HepG2 (cell line): ENCODE measurements around the gene PTGES. TPM values are rescaled to one million over a fixed set of nuclear protein-coding genes. Genes with fewer than 3 reads are reported as not detected.

Experiments used
- polyA plus RNA-seq, 8 experiments: library from polyadenylated mRNA; depleted of rRNA in 3 of 8; stranded (reverse) in 7 of 8; unstranded in 1 of 8; fragments of >200 nt; fragmentation: Illumina TruSeq in 4 of 8; extraction: Trizol in 4 of 8; gene quantifications; 2 replicates each; pipeline versions ENCODE4 v1.2.1 to v1.2.3, GENCODE V29; 2011 to 2016; ENCODE audit warnings: low read depth in 4 of 8, missing spikeins in 1 of 8, mixed read lengths in 1 of 8; ENCODE audit not compliant: insufficient read depth in 1 of 8
- total RNA-seq, 5 experiments: library from RNA; depleted of rRNA; stranded (reverse); fragments of >200 nt; fragmentation: Illumina TruSeq; extraction: Trizol; gene quantifications; 2 replicates each; pipeline ENCODE4 v1.2.3, GENCODE V29; 2016; ENCODE audit warnings: low read depth in 1 of 5
- TF ChIP-seq, protein P1 (sequence below), 2 experiments: fragments of 450-650 bp in 1 of 2; sonication (generic) in 1 of 2; formaldehyde crosslinking in 1 of 2; IDR thresholded peaks; 2 replicates each; pipeline versions ENCODE4 v1.6.1 to v1.8.0; 2016 to 2022; ENCODE audit warnings: antibody characterized with exemption in 1 of 2, mild to moderate bottlenecking in 1 of 2, missing genetic modification reagents in 1 of 2
- TF ChIP-seq, protein P2 (sequence below): sonication (generic); formaldehyde crosslinking; IDR thresholded peaks from 2 replicates; pipeline ENCODE4 v1.5.0; 2020; ENCODE audit warnings: missing genetic modification reagents, mild to moderate bottlenecking, borderline replicate concordance
- TF ChIP-seq, protein P3 (sequence below): sonication (generic); formaldehyde crosslinking; IDR thresholded peaks from 2 replicates; pipeline ENCODE4 v1.5.1; 2020; ENCODE audit warnings: mild to moderate bottlenecking, missing genetic modification reagents, borderline replicate concordance

PTGES gene
- total and polyA plus RNA-seq, 2 of the 13 experiments (the other 11 are each of a cell fraction or from before 2014, with no cell fraction given), result 0.07 TPM; not detected in 1

DNA sequence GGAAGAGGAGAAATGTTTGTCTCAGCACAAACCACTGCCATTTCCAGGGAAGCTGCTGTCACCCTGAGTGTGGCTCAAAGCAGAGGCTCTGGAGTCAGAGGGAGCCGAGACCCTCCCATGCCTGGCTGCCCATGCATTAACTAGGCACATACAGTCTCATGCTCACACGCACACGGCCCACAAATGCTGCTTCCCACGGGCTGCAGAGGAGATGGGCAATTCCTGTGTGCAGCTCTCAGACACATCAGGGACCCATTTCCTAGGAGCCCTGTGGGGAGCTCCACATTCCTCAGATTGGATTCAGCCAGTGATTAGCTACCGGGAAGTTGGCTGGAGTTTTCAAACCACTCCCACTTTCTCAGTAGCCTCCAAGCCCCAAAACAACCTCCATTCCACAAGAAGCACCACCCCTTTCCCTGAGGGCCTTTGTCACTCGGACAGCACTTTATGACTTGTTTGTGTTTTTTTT, 9.1 kb upstream of the PTGES start (continued):
- TF ChIP-seq, protein P1, sequence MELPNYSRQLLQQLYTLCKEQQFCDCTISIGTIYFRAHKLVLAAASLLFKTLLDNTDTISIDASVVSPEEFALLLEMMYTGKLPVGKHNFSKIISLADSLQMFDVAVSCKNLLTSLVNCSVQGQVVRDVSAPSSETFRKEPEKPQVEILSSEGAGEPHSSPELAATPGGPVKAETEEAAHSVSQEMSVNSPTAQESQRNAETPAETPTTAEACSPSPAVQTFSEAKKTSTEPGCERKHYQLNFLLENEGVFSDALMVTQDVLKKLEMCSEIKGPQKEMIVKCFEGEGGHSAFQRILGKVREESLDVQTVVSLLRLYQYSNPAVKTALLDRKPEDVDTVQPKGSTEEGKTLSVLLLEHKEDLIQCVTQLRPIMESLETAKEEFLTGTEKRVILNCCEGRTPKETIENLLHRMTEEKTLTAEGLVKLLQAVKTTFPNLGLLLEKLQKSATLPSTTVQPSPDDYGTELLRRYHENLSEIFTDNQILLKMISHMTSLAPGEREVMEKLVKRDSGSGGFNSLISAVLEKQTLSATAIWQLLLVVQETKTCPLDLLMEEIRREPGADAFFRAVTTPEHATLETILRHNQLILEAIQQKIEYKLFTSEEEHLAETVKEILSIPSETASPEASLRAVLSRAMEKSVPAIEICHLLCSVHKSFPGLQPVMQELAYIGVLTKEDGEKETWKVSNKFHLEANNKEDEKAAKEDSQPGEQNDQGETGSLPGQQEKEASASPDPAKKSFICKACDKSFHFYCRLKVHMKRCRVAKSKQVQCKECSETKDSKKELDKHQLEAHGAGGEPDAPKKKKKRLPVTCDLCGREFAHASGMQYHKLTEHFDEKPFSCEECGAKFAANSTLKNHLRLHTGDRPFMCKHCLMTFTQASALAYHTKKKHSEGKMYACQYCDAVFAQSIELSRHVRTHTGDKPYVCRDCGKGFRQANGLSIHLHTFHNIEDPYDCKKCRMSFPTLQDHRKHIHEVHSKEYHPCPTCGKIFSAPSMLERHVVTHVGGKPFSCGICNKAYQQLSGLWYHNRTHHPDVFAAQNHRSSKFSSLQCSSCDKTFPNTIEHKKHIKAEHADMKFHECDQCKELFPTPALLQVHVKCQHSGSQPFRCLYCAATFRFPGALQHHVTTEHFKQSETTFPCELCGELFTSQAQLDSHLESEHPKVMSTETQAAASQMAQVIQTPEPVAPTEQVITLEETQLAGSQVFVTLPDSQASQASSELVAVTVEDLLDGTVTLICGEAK (IDR thresholded peaks at IDR 0.05), result no peak
- TF ChIP-seq, protein P1 (CRISPR knock-in tag; IDR thresholded peaks at IDR 0.05), result peak; percentile 36; the same call in 1 of the 2 replicates
- TF ChIP-seq, protein P2, sequence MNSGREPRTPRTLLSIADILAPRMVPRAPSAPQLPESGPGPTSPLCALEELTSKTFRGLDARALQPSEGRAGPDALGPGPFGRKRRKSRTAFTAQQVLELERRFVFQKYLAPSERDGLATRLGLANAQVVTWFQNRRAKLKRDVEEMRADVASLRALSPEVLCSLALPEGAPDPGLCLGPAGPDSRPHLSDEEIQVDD (CRISPR knock-in tag), result no peak
- TF ChIP-seq, protein P3, sequence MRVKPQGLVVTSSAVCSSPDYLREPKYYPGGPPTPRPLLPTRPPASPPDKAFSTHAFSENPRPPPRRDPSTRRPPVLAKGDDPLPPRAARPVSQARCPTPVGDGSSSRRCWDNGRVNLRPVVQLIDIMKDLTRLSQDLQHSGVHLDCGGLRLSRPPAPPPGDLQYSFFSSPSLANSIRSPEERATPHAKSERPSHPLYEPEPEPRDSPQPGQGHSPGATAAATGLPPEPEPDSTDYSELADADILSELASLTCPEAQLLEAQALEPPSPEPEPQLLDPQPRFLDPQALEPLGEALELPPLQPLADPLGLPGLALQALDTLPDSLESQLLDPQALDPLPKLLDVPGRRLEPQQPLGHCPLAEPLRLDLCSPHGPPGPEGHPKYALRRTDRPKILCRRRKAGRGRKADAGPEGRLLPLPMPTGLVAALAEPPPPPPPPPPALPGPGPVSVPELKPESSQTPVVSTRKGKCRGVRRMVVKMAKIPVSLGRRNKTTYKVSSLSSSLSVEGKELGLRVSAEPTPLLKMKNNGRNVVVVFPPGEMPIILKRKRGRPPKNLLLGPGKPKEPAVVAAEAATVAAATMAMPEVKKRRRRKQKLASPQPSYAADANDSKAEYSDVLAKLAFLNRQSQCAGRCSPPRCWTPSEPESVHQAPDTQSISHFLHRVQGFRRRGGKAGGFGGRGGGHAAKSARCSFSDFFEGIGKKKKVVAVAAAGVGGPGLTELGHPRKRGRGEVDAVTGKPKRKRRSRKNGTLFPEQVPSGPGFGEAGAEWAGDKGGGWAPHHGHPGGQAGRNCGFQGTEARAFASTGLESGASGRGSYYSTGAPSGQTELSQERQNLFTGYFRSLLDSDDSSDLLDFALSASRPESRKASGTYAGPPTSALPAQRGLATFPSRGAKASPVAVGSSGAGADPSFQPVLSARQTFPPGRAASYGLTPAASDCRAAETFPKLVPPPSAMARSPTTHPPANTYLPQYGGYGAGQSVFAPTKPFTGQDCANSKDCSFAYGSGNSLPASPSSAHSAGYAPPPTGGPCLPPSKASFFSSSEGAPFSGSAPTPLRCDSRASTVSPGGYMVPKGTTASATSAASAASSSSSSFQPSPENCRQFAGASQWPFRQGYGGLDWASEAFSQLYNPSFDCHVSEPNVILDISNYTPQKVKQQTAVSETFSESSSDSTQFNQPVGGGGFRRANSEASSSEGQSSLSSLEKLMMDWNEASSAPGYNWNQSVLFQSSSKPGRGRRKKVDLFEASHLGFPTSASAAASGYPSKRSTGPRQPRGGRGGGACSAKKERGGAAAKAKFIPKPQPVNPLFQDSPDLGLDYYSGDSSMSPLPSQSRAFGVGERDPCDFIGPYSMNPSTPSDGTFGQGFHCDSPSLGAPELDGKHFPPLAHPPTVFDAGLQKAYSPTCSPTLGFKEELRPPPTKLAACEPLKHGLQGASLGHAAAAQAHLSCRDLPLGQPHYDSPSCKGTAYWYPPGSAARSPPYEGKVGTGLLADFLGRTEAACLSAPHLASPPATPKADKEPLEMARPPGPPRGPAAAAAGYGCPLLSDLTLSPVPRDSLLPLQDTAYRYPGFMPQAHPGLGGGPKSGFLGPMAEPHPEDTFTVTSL, result 0 out of 2 replicates have a peak, but pooled peaks have one; percentile 30
